Astrocyte of the hippocampus (primary cell): ENCODE data around the gene GAPVD1.
A peak's percentile ranks its signal among the peaks of the same experiment; 100 is the strongest.

Experiments used
- DNase-seq: peaks from one replicate; pipeline ENCODE4 v3.0.0; 2011; ENCODE audit warnings: low read depth, low spot score

Gene GAPVD1

DNA sequence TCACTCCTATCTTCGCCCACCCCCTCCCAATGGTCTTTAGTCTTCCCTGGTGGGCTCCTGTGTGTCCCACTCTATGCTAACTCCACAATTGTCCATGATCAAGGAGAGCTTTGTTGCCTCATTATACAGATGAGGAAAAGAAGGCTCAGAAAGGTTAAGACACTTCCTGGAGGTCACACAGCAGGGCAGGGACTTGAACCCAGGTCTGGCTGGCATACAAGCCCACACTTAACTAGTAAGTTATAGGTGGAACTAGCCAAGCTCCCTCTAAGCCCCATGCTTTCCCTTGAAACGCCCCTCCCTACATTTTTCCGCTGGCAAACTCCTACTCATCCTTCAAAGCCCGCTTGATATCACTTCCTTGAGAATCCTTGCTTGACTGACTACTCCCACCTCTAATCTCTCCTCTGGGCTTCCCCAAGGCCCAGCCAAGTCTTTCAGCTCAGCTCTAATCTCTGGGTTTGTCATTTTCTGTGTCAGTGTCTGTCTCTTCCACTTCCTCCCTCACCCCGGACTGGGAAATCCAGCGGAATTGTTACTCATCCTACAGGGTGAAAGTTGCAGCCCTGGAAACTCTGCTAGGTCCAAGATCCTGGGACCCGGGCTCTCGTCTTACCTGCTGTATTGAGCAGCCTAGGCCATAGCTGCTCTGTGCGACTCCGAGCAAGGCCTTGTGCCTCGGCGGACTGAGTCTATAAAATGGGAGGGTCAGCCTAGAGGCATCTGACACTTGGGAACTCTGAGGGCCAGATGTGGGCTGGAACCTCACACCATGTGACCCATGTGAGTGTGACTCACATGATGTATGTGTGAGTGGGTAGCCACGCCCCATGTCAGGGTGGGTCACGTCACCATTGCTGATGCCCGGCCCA is 144.5 kb downstream of the GAPVD1 start:
- DNase-seq: no peak

DNA sequence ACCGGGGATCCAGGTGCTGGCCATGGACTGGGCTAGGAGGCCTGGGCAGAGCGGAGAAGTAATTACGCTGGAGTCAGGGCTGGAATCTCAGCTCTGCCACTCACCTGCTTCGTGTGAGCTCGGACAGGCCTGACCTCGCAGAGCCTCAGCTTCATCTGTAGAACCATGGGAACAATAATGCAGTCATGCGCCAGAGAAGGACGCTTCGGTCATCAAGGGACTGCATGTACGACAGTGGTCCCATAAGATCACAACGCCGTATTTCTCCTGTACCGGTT is 145.1 kb downstream of the GAPVD1 start:
- DNase-seq: no peak

DNA sequence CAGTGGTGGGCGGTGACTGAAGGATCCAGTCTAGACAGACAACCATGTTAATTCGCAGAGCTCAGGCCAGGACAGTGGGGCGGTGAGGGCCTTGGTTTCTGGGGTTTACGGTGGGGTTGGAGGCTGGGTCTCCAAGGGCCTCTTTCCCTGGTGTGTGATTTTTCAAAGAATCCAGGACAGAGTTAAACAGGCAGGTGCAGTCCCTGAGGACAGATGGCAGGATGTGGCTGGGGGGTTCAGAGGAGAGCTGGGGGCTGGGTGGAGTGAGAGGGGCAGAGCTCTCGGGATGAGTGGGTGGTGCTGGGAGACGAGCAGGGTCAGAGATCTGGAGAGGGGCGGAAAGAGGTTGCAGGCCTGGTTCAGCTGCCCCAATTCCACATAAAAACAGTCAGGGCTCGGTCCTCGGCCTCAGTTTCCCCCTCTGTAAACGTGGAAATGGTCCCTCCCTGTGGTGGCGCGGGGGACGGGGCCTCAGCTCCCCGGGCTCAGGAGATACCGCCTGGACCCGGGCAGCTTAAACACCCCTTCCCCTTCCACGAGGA is 145.9 kb downstream of the GAPVD1 start:
- DNase-seq: no peak

DNA sequence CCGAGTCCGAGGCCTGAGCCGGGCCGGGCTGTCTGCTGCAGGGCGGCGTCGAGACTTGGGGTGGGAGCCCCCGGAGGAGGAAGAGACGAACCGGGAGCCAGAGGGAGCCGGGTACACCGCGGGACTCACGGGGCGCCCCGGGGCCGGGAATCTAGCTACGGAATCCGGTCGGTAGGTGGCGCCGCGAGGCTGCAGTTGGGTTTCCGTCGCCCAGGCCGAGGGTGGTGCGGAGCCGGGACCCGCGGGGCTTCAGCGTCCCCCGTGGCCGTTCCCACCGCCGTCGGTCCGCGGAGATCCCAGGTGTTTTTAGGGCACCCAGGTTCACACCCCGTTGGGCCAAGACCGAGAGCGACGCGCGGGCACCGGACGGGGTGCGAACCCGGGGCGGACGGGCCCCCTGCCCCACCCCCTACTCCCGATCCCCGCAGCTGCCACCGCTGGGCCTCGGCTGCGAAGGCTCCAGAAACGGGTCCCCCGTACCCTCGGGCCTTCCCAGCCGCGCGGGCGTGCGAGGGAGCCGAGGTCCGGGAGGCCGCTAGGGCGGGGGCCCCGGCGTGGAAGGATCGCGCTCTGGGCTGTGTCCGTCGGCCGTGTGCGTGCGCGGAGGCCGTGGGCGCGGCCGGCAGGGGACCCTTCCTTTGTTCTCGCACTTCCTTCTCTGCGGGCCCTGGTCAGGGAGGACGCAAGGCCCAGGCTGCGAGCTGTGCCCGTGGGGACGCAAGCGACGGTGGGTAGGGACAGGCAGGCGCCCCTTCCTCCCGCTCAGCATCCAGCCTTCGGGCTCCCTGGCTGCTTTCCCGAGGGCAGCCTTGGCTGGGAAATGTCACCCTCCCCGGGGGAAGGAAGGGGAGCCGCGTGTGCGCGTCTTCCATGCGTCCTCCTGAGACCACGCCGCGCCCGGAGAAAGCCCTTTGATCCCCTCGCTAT is 146.6 kb downstream of the GAPVD1 start:
- peak; percentile 90 for DNase-seq

DNA sequence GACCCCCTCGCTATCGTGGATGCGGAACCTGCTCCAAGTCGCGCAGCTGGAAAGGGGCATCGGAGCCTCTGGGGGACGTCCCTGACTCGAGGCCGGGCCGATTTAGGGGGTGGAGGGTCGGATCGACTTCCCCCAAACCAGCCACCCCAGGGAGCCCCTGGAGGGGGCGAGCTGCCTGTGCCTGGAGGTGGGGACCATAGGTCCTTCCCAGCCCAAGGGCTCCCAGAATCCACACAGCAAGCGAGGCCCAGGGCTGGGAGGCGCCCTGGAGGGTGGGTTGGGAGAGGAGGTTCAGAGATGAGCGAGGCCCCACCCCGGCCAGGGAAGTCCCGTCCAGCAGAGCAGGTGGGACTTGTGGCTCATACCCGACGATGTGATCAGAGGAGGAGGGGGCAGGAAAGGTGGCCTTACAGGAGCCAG is 147.6 kb downstream of the GAPVD1 start:
- DNase-seq: no peak

DNA sequence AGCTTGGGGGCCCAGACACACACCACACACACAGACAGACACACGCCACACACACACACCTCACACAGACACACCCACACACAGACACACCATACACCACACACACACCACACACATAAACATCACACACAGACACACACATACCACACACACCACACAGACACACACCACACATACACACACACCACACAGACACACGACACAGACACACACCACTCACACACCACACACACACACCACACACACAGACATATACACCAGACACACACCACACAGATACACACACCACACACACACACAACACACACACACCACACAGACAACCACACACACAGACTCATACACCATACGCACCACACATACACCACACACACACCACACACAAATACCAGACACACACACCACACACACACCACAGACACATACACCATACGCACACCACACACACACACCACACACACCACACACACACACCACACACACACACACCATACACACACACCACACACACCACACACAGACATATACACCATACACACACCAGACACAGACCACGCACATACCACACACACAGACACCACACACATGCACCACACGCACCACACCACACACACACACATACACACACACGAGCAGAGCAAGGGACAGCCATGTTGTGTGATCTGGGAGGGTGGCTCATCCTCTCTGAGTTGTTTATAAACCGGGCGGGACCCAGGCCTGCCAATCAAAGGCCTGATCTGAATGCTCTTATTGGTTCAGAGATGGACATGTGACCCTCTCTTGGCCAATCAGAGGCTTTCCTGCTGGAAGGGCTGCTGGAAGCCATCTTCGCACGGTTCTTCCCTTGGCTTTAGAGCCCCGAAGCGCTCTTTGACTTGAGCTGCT is 148.3 kb downstream of the GAPVD1 start:
- DNase-seq: peak; percentile 23

DNA sequence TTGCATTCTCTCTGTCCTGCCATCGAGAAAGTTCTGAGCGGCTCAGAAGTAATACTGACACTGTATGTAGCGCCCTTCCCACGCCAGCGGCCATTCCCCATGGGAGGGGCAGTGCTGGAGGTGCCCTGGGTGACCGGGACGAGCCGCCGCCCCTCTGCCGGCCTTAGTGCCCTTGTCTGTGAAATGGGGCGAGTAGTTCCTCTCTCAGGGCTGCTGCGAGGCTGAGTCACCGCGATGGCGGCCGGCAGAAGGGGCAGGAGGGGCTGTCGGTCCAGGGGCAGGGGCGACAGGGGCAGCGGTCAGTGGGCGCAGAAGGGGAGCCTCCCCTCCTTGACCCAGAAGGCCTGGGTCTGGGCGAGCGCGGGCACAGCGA is 148.9 kb downstream of the GAPVD1 start:
- no peak for DNase-seq

DNA sequence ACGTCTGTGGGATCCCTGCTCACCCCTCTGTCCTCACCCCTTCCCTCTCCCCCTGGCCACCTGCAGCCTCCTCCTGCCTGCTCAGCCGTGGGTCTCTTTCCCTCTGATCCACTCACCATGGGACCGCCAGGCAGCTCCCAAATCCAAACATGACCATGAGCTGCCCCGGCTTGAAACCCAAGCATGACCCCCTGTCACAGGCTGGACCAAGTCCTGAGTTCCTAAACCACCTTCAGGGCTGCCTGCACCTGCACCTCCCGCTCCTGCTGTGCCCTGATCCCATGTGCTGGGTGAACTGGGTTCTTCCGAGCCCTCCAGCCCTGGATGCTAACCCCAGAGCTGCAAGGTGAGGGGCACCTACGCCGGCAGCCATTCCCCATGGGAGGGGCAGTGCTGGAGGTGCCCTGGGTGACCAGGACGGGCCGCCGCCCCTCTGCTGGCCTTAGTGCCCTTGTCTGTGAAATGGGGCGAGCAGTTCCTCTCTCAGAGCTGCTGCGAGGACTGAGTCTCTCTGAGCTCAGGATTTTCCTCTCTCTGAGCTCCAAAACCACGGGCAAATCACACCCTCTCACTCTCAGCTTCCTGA is 149.6 kb downstream of the GAPVD1 start:
- DNase-seq: no peak

DNA sequence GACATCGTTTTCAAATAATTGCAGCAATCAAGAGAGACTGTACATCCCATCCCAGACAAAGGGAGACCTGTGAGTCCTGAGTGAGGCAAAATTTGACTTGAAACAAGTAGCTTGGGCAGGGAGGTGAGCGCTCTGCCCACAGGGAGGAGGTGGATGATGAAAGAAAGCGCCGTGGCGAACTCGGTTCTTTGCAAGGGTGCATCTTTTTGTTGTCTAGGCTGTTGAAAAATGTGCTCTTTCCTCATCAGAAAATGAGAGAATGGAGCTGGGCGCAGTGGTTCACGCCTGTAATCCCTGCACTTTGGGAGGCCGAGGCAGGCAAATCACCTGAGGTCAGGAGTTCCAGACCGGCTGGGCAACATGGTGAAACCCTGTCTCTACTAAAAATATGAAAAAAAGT is 150.5 kb downstream of the GAPVD1 start:
- DNase-seq: no peak

DNA sequence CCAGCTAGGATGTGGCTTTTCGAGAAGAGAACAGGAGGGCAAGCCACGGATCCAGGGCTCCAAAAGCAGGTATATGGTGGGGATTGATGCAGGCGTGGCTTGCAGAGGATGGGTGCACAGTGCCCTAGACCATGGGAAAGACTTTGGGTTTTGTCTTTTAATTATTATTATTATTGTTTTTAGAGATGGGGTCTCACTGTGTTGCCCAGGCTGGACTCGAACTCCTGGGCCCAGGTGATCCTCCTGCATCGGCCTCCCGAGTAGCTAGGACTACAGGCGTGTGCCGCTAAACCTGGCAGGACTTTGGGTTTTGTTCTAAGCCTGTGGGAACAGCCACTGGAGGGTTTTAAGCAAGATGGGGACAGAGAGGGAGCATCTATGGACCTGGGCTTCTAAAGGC is 152.0 kb downstream of the GAPVD1 start:
- DNase-seq: no peak

DNA sequence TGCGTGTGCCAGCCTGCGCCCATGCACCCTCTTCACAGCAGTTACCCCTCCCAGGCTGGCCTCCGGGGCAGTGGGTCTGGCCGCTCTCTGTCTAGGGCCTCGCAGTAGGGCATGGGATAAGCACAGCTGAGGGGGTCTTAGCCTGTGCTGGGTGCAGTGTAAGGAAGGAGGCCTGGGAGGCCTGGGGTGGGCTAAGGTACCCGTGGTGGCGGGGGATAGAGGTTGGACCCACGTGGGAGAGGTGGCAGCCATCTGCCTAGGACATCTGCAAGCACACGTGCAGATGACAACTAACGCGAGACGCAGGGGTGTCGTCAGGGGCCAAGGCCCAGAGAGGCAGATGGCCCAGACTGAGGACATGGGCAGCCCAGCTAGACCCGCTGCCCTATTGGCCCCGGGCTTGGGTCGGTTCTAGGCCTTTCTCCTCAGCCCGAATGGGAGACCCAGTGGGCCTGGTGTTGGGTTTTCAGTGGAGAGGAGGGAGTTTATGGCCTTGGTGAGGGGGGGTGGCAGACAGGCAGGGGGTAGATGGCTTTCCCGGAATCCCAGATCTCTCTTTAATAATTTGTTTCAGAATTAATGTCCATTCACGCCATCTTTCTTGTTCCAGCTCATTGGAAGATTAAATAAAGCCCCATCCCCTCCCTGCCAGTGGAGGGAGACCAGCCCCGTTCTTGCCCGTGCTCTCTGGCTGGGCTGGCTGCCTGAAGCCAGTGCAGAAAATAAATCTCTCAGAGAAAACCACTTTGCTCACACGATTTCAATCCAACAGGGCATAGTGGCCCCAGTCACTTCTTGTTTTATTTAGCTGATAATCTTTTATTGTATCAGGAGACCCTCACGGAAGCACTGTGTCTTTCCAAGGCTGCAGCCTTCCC is 154.2 kb downstream of the GAPVD1 start:
- no peak for DNase-seq

DNA sequence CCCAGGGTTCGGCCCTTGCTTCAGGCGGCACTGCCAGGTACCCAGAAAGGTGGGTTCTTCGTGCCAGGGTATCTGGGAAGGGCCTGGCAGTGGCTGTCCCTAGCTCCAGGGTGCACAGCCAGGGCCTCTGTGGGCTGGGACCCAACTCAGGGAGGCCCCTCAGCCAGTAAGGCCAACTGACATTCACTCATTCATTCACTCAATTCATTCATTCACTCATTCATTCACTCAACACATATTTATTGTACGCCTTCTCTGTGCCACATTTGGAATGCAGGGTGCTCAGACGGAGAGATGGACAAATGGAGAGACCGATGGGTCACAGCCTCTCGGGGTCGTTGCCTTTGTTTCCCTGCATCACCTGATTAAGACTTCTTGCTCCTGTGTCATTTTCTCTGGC is 154.9 kb downstream of the GAPVD1 start:
- DNase-seq: no peak
